HUES48 (cell line): ENCODE data around the gene PHF23.
"Not testable (repeated sequence)": the region's sequence is repeated elsewhere in the genome, so short reads cannot be mapped to it uniquely, and the experiment has no call there.

Experiments used
- H3K27ac ChIP-seq: one replicate; pipeline ENCODE4 v1.7.0; 2013; ENCODE audit warnings: low read depth, low read length, inconsistent platforms
- H3K27me3 ChIP-seq: 2 replicates; pipeline ENCODE4 v1.6.1; 2013; ENCODE audit warnings: mild to moderate bottlenecking, low read length; ENCODE audit not compliant: control insufficient read depth, insufficient read depth
- H3K36me3 ChIP-seq: 2 replicates; pipeline ENCODE4 v1.6.1; 2013; ENCODE audit warnings: low read length; ENCODE audit not compliant: control insufficient read depth, insufficient read depth
- H3K4me1 ChIP-seq: 2 replicates; pipeline ENCODE4 v1.6.1; 2013; ENCODE audit warnings: mild to moderate bottlenecking, low read length; ENCODE audit not compliant: control insufficient read depth, insufficient read depth
- H3K4me3 ChIP-seq: 2 replicates; pipeline ENCODE4 v1.5.1; 2013; ENCODE audit warnings: mild to moderate bottlenecking, low read depth, low read length
- H3K9ac ChIP-seq: 2 replicates; pipeline ENCODE4 v1.6.1; 2013; ENCODE audit warnings: mild to moderate bottlenecking, low read depth, low read length, moderate library complexity
- H3K9me3 ChIP-seq: 2 replicates; pipeline ENCODE4 v1.6.1; 2013; ENCODE audit warnings: low read length; ENCODE audit not compliant: control insufficient read depth, insufficient read depth

The PHF23 gene

GRCh38 chr17:7243838-7244237 lies 4.6 kb upstream of the PHF23 start:
- H3K27ac ChIP-seq, H3K9ac ChIP-seq: not testable (repeated sequence)

DNA sequence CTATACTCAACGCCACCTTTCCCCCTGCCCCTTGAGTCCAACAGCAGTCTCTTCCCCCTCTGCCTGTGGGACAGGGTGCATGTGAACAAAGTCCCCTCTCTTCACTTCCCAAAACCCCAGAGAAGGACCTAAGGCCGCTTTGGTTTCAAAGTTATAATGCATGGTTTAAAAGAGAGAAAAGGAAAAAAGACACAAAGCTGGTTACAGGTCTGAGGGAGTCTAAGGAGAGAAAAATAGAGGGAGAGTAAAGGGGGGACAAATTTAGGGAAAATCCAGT lies 4.1 kb upstream of the PHF23 start:
- Histone ChIP-seq H3K9ac (no peak overlapping the region; the same call in 1 of the 2 replicates), H3K27me3 (no peaks in the 10 kb centered on the region), H3K9me3 (no peaks in the 10 kb centered on the region), H3K4me1 (peaks cover 9% of the 10 kb centered on the region), H3K36me3 (peaks cover 42% of the 10 kb centered on the region), H3K27ac (peak overlapping the region; percentile 69), H3K4me3 (peak overlapping the region; percentile 69)

More at GRCh38 chr17:7243838-7244237, 4.6 kb upstream of the PHF23 start:
- not testable (repeated sequence) for H3K27me3 ChIP-seq, H3K4me1 ChIP-seq, H3K9me3 ChIP-seq, H3K4me3 ChIP-seq
- H3K36me3 ChIP-seq, result peaks cover 42% of the 10 kb centered on the region

DNA sequence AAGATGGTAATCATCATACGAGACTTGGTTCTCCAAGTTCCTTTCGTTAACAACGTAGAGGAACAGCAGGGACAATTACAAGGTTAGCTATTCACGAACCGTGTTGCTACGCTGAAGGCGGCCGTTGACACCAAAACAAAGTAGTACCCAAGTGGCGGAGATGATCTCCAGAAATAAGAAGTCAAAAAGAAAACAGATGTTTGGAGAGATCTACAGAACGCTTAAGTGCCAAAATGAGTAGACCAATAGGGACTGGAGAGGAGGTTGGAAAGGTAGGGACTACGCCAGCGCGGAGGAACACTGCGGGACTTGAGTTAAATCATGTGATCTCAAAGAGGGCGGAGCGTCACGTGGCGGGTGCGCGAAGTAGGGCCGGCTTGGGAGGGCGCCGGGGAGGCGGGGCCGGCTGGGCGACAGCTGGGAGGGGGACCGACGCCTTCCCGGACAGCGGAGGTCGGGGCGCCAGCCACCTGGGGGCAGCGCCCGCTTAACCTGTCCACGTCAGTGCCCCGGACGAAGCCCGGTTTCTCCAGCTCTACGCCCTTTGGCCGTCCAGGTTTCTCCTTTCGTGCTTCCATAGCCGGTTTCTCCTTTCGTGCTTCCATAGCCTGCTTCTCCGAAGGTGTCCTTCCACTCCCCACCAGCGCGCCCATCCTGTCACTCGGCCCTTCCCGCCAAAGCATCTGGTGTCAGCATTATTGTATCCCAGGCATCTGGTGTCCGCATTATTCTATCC lies 3.6 kb upstream of the PHF23 start:
- H3K9me3 ChIP-seq, result no peaks in the 10 kb centered on the region
- peaks cover 9% of the 10 kb centered on the region for H3K4me1 ChIP-seq
- peak overlapping the region; percentile 69 for H3K4me3 ChIP-seq
- H3K27ac ChIP-seq, result peak overlapping the region; percentile 88
- H3K9ac ChIP-seq, result peak overlapping the region; percentile 68
- peaks cover 42% of the 10 kb centered on the region for H3K36me3 ChIP-seq
- H3K27me3 ChIP-seq, result no peaks in the 10 kb centered on the region

DNA sequence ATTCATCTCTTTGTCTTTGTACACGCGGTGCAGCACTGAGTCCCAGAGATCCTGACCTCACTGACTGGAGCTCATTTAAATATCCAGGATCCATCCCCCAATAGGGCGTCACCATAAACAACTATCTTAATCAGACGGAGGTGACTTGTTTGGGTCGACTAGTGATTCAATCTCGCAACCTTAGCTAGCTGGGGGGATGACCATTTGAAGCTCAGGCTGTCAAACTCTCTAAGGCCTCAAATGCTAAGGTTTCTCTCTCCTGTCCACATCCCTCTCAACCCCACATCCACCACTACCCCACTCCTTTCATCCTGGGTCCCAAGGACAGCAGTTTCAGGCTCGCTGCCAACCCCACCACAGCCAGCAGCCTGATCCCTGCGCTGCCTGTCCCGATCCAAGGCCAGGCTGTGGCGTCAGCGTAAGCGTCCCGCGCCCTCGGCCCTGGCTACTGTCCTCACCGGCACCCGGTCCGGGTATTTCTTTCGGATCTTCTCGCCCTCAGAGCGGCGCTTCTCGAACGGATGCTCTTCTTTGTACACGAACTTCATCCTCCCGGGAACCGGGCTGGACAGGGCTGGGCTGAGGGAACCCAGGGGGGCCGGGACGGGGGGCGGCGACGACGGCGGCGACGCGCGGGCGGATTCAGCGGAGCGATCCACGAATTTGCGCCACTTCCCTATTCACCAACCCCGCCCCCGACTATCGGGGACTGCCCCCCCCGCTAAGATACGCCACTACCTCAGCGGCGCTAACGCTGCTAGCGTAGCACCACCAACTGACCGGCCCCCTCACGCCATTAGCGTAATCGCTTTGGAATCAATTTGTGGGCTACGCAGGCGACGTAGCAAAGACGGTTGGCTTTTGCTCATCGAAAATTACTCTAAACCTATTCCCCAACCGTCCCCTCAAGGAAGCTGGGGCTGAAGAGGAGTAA lies 2.8 kb upstream of the PHF23 start, which contains the start of gene GABARAP:
Gene GABARAP, minus strand, starts transcription at position 667 of the 934 bp plus-strand sequence. Its CDS starts 119 bp downstream, at position 548.
- Histone ChIP-seq H3K36me3 (peaks cover 43% of the 10 kb centered on the region), H3K9ac (peak within 1 kb of the TSS; percentile 78), H3K4me1 (peaks cover 14% of the 10 kb centered on the region), H3K27ac (peak within 1 kb of the TSS; percentile 88), H3K27me3 (no peaks in the 10 kb centered on the region), H3K4me3 (peak within 1 kb of the TSS; percentile 69), H3K9me3 (no peaks in the 10 kb centered on the region)

DNA sequence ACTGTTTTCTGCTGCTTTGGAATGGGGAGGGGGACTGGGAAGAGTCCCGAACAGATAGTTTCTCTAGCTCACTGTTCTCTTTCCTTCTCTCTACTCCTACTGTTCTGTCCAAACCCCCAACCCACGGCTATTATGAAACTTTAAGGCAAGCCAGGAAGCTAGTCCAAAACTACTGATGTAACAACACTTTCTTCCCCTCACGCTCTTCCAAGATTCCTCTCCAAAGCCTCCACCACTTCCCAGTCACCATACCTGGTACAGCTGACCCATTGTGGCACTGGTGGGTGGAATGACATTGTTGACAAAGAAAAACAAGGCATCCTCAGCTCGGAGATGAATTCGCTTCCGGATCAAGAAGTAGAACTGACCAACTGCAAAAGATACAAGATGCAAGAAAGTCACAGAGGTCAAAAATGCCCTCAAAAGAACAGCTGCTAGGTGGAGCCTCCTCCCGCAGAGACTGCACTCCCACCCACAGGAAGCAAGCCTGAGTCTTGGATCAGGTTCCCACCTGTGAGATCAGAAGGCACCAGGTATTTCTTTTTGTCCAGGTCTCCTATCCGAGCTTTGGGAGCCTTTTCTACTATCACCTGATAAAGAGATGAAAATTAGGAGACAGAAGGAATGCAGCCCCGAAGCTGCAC lies 2.0 kb upstream of the PHF23 start:
- peaks cover 43% of the 10 kb centered on the region for H3K36me3 ChIP-seq
- H3K27me3 ChIP-seq, result no peaks in the 10 kb centered on the region
- H3K4me3 ChIP-seq, result peak overlapping the region; percentile 69
- peak overlapping the region; percentile 88 for H3K27ac ChIP-seq
- peak overlapping the region; percentile 78 for H3K9ac ChIP-seq
- H3K9me3 ChIP-seq, result no peaks in the 10 kb centered on the region
- H3K4me1 ChIP-seq, result peaks cover 14% of the 10 kb centered on the region

DNA sequence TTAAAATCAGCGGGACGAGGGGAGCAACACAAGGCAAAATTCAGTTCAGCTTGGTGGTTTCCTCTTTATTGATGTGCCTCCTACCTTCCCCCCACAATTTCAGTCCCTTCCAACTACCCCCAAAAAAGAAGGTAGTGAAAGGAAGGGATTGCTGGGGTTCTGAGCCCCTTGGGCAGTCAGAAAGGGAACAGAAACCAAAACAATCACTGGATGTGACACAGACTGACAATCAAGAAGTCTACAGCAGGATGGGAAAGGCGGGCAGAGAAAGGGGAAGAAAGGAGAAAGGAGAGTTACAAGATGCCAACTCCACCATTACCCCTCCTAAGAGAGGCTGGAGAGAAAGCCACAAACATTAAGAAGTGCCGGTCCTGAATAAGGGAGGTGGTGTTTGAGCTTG lies 1.1 kb upstream of the PHF23 start:
- H3K9ac ChIP-seq, result no peak overlapping the region
- peak overlapping the region; percentile 69; the same call in 1 of the 2 replicates for H3K4me3 ChIP-seq
- H3K27me3 ChIP-seq, result no peaks in the 10 kb centered on the region
- no peak overlapping the region for H3K27ac ChIP-seq
- no peaks in the 10 kb centered on the region for H3K9me3 ChIP-seq
- H3K36me3 ChIP-seq, result peaks cover 45% of the 10 kb centered on the region
- H3K4me1 ChIP-seq, result peaks cover 14% of the 10 kb centered on the region

GRCh38 chr17:7238420-7239090 lies 702 bp downstream of the PHF23 start:
- Histone ChIP-seq H3K27ac (peak overlapping the region; percentile 92), H3K9me3 (no peaks in the 10 kb centered on the region), H3K27me3 (no peaks in the 10 kb centered on the region), H3K4me1 (peaks cover 14% of the 10 kb centered on the region), H3K36me3 (peaks cover 38% of the 10 kb centered on the region), H3K4me3 (peak overlapping the region; percentile 88), H3K9ac (peak overlapping the region; percentile 82)

DNA sequence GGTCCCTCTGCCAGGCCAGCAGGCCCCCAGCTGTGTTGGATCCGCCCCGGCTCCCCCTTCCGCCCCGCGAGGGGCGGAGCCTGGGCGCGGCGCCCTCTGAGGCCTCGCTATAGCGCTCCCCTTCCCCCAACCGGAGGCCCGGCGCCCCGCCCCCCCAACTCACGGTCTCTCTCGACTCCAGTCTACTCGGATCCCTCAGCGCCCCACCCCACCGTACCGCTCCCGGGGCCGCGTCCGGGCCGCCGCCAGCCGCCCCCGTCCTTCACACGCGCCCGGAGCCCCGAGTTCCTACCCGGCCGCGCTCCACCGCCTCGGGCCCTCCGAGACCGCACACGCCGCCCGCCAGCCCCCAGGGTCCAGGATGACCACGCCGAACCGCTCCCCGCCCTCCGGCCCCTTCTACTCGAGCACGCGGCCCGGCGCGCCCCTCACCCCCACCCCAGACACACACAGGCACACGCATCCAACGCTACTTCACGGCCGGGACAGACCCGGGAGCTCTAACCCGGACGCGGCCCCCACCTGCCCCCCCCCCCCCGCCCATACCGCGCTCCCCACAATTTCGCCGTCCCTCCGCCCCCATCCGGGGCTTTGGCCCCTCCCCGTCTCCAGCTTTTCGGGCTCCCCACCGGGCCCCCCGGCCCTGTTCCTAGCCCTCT lies 1.4 kb downstream of the PHF23 start:
- peak overlapping the region; percentile 88 for H3K4me3 ChIP-seq
- peak overlapping the region; percentile 92 for H3K27ac ChIP-seq
- no peaks in the 10 kb centered on the region for H3K27me3 ChIP-seq
- H3K9me3 ChIP-seq, result no peaks in the 10 kb centered on the region
- H3K36me3 ChIP-seq, result peaks cover 38% of the 10 kb centered on the region
- H3K9ac ChIP-seq, result peak overlapping the region; percentile 71; the same call in 1 of the 2 replicates
- H3K4me1 ChIP-seq, result peaks cover 11% of the 10 kb centered on the region

DNA sequence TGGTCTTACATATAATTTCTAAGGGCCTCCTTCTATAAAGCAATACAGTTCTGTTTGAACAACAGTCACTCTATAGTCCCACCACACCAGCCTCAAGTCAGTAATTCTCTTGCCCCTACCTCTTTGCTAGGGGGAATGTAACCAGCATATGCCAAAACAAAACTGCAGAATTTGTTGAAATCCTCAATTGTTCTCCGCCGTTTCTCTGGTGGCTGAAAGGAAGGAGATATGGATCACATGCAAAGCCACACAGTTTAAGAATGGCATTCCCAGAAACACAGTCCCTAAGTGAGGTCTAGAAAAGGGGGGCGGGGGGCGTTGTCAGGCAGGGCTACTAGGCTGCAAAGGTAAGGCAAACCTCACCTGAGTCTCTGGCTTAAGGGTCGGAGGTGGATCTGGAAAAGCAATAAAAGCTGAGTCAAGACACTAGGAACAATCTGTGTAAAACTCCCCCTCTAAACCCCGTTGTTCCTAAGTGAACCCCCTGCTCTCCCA lies 1.9 kb downstream of the PHF23 start:
- no peak overlapping the region for H3K9ac ChIP-seq
- H3K9me3 ChIP-seq, result no peaks in the 10 kb centered on the region

DNA sequence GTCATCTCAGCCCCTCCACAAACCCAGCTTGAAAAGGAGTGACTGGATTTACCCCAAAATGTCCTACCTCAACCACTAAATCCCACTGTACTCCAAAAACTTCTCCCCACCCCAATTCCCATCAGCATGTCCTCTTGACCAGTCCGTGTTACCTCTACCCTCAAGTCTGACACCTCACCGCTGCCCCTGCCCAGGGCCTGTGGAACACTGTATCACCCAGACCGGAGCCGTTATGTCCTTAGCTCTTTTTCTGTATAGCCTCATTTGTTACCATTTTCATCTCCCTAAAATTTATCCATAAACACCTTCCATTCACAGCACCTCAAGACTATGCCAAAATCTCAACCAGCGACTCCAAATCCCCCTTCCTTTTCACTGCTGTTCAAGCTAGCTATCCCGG lies 2.4 kb downstream of the PHF23 start:
- H3K9me3 ChIP-seq, result no peaks in the 10 kb centered on the region
- H3K36me3 ChIP-seq, result peaks cover 38% of the 10 kb centered on the region
- no peaks in the 10 kb centered on the region for H3K27me3 ChIP-seq
- H3K9ac ChIP-seq, result no peak overlapping the region
- no peak overlapping the region for H3K4me3 ChIP-seq
- peaks cover 17% of the 10 kb centered on the region for H3K4me1 ChIP-seq
- H3K27ac ChIP-seq, result peak overlapping the region; percentile 92

More for the DNA sequence above, 1.9 kb downstream of the PHF23 start:
- H3K27ac ChIP-seq, result peak overlapping the region; percentile 92
- peaks cover 14% of the 10 kb centered on the region for H3K4me1 ChIP-seq
- peaks cover 38% of the 10 kb centered on the region for H3K36me3 ChIP-seq
- H3K27me3 ChIP-seq, result no peaks in the 10 kb centered on the region
- H3K4me3 ChIP-seq, result peak overlapping the region; percentile 70
